ENCODE data around the gene SF3B2.
"Not testable (repeated sequence)": the region's sequence is repeated elsewhere in the genome, so short reads cannot be mapped to it uniquely, and the experiment has no call there.

SF3B2 gene

GRCh38 chr11:66015936-66016792, 36.0 kb upstream of the SF3B2 start:
- no peak for DNase-seq (ENCODE audit: low spot score)

- DNase-seq (ENCODE audit: low spot score): no peak
Measured at GRCh38 chr11:66016793-66017177, 35.4 kb upstream of the SF3B2 start.

- no peak for DNase-seq (ENCODE audit: low spot score)
Measured at GRCh38 chr11:66017321-66017720, 34.8 kb upstream of the SF3B2 start.

GRCh38 chr11:66020212-66020611, 32.0 kb upstream of the SF3B2 start:
- no peak for DNase-seq (ENCODE audit: low spot score)

- no peak for DNase-seq (ENCODE audit: low spot score)
Measured at GRCh38 chr11:66020618-66021357, 31.4 kb upstream of the SF3B2 start.

- peak; percentile 74 for DNase-seq (ENCODE audit: low spot score)
Measured at GRCh38 chr11:66022401-66023185, 29.6 kb upstream of the SF3B2 start.

GRCh38 chr11:66023186-66023440, 29.1 kb upstream of the SF3B2 start:
- DNase-seq (ENCODE audit: low spot score): not testable (repeated sequence)

- no peak for DNase-seq (ENCODE audit: low spot score)
Measured at GRCh38 chr11:66026017-66026529, 26.1 kb upstream of the SF3B2 start, which contains the start of gene CATSPER1. TSS of gene CATSPER1 (minus strand) at chr11:66026479. CDS start at chr11:66026379, 100 bp downstream.

GRCh38 chr11:66032957-66033735, 19.0 kb upstream of the SF3B2 start:
- DNase-seq (ENCODE audit: low spot score): no peak

- DNase-seq (ENCODE audit: low spot score): no peak
Measured at GRCh38 chr11:66035653-66036333, 16.4 kb upstream of the SF3B2 start.

- no peak for DNase-seq (ENCODE audit: low spot score)
Measured at GRCh38 chr11:66036334-66036710, 15.8 kb upstream of the SF3B2 start.

- DNase-seq (ENCODE audit: low spot score): no peak
Measured at GRCh38 chr11:66037327-66037726, 14.8 kb upstream of the SF3B2 start.

GRCh38 chr11:66039765-66040164, 12.4 kb upstream of the SF3B2 start:
- DNase-seq (ENCODE audit: low spot score): no peak

- DNase-seq (ENCODE audit: low spot score): no peak
Measured at GRCh38 chr11:66042227-66042995, 9.8 kb upstream of the SF3B2 start.

- DNase-seq (ENCODE audit: low spot score): no peak
Measured at GRCh38 chr11:66042996-66043906, 8.9 kb upstream of the SF3B2 start.

GRCh38 chr11:66044757-66045156, 7.4 kb upstream of the SF3B2 start:
- DNase-seq (ENCODE audit: low spot score): no peak

- peak; percentile 77 for DNase-seq (ENCODE audit: low spot score)
Measured at GRCh38 chr11:66045177-66045639, 7.0 kb upstream of the SF3B2 start.

GRCh38 chr11:66046901-66047300, 5.3 kb upstream of the SF3B2 start:
- no peak for DNase-seq (ENCODE audit: low spot score)
